HG02840 (cell line): ENCODE results near the gene HOXB5.

Source experiments
- ATAC-seq: cut with Tn5 transposase; IDR thresholded peaks from one replicate; pipeline ENCODE4 v1.9.1; 2021; ENCODE audit warnings: mild to moderate bottlenecking, moderate library complexity, moderate number of reproducible peaks; ENCODE audit not compliant: unreplicated experiment, low FRiP score

Gene HOXB5

GRCh38 chr17:48564188-48565021 is 29.2 kb downstream of the HOXB5 start:
- ATAC-seq: no peak

- no peak for ATAC-seq
Measured at GRCh38 chr17:48563867-48564187, 29.8 kb downstream of the HOXB5 start.

- no peak for ATAC-seq
Measured at GRCh38 chr17:48563385-48563838, 30.2 kb downstream of the HOXB5 start.

- ATAC-seq: no peak
Measured at GRCh38 chr17:48562934-48563333, 30.6 kb downstream of the HOXB5 start.

GRCh38 chr17:48561884-48562810 is 31.4 kb downstream of the HOXB5 start:
- ATAC-seq: no peak

- no peak for ATAC-seq
Measured at GRCh38 chr17:48559840-48560817, 33.5 kb downstream of the HOXB5 start.

- ATAC-seq: no peak
Measured at GRCh38 chr17:48559122-48559839, 34.3 kb downstream of the HOXB5 start.

GRCh38 chr17:48558831-48559121 is 34.8 kb downstream of the HOXB5 start:
- no peak for ATAC-seq

- ATAC-seq: no peak
Measured at GRCh38 chr17:48558057-48558830, 35.3 kb downstream of the HOXB5 start.

- no peak for ATAC-seq
Measured at GRCh38 chr17:48556576-48557401, 36.8 kb downstream of the HOXB5 start.

- ATAC-seq: no peak
Measured at GRCh38 chr17:48556229-48556575, 37.4 kb downstream of the HOXB5 start.

GRCh38 chr17:48555258-48556228 is 38.0 kb downstream of the HOXB5 start:
- no peak for ATAC-seq

GRCh38 chr17:48554412-48555257 is 38.9 kb downstream of the HOXB5 start:
- ATAC-seq: no peak

- ATAC-seq: no peak
Measured at GRCh38 chr17:48553826-48554225, 39.8 kb downstream of the HOXB5 start.

- no peak for ATAC-seq
Measured at GRCh38 chr17:48553190-48553547, 40.4 kb downstream of the HOXB5 start.

- no peak for ATAC-seq
Measured at GRCh38 chr17:48552466-48553189, 41.0 kb downstream of the HOXB5 start.
